ENCODE results near the gene QRSL1. TPM values are rescaled to one million over a fixed set of nuclear protein-coding genes. Genes with fewer than 3 reads are reported as not detected.

QRSL1 gene
- total RNA-seq, 1 experiment from 2014 or later = 18.4 TPM

- Histone ChIP-seq H3K27me3 (ENCODE audit: control insufficient read depth, insufficient read depth, low read length) (no peaks in the 10 kb centered on the region), H3K4me1 (ENCODE audit: control insufficient read depth, insufficient read depth, low read length) (peaks cover 25% of the 10 kb centered on the region), H3K36me3 (ENCODE audit: control insufficient read depth, insufficient read depth, low read length) (no peaks in the 10 kb centered on the region; the same call in 1 of the 2 replicates), H3K9me3 (ENCODE audit: control insufficient read depth, insufficient read depth, low read depth, low read length) (no peaks in the 10 kb centered on the region), H3K4me3 (ENCODE audit: low read depth in 2 of 2, low read length in 2 of 2) (no peak overlapping the region), H3K27ac (ENCODE audit: low read length) (no peak overlapping the region)
- intact Hi-C loops (cut with micrococcal nuclease; ENCODE audit: unreplicated experiment) = no loop called here
- no peak for DNase-seq (ENCODE audit: low read depth, low spot score)
- ChIA-PET POLR2A (no interaction called here), CTCF (interaction anchor here (0.6 kb wide), 1 partner anchor 296 kb away, joined by 3 read pairs; no protein-coding TSS in a partner anchor)
- BruUV-seq (replicated peaks) = no TSS peak
- ATAC-seq = no peak
- TF ChIP-seq POLR2AphosphoS5 (IDR thresholded peaks at IDR 0.05; ENCODE audit: low read depth, low read length) = no peak
- no peak for TF ChIP-seq TCF7L2 (IDR thresholded peaks at IDR 0.05; ENCODE audit: low read depth, low read length)
- TF ChIP-seq REST (IDR thresholded peaks at IDR 0.05; ENCODE audit: insufficient read depth in 1 of 2, low read depth in 2 of 2, low read length in 1 of 2) = no peak
- TF ChIP-seq SIN3A (IDR thresholded peaks at IDR 0.05; ENCODE audit: borderline replicate concordance, insufficient read depth, low read depth, low read length) = no peak
- in situ Hi-C loops (cut with HindIII; ENCODE audit: low pct_unique_long_range_greater_than_20kb, low sequenced_read_pairs) = no loop called here
Measured at GRCh38 chr6:106631346-106631745, 2.0 kb downstream of the QRSL1 start.

- no peak for DNase-seq (ENCODE audit: low read depth, low spot score)
- no TSS peak for BruUV-seq (replicated peaks)
- in situ Hi-C loops (cut with HindIII; ENCODE audit: low pct_unique_long_range_greater_than_20kb, low sequenced_read_pairs) = no loop called here
- Histone ChIP-seq H3K4me3 (ENCODE audit: low read depth in 2 of 2, low read length in 2 of 2) (no peak overlapping the region), H3K27ac (ENCODE audit: low read length) (no peak overlapping the region), H3K27me3 (ENCODE audit: control insufficient read depth, insufficient read depth, low read length) (no peaks in the 10 kb centered on the region), H3K9me3 (ENCODE audit: control insufficient read depth, insufficient read depth, low read depth, low read length) (no peaks in the 10 kb centered on the region), H3K4me1 (ENCODE audit: control insufficient read depth, insufficient read depth, low read length) (peaks cover 10% of the 10 kb centered on the region), H3K36me3 (ENCODE audit: control insufficient read depth, insufficient read depth, low read length) (no peaks in the 10 kb centered on the region; the same call in 1 of the 2 replicates)
- no peak for ATAC-seq
- POLR2A ChIA-PET = no interaction called here
- no peak for TF ChIP-seq SIN3A (IDR thresholded peaks at IDR 0.05; ENCODE audit: borderline replicate concordance, insufficient read depth, low read depth, low read length)
- no peak for TF ChIP-seq TCF7L2 (IDR thresholded peaks at IDR 0.05; ENCODE audit: low read depth, low read length)
- TF ChIP-seq REST (IDR thresholded peaks at IDR 0.05; ENCODE audit: insufficient read depth in 1 of 2, low read depth in 2 of 2, low read length in 1 of 2) = no peak
- no peak for TF ChIP-seq CTCF (IDR thresholded peaks at IDR 0.05)
- TF ChIP-seq POLR2AphosphoS5 (IDR thresholded peaks at IDR 0.05; ENCODE audit: low read depth, low read length) = no peak
- CTCF ChIA-PET = no interaction called here
- intact Hi-C loops (cut with micrococcal nuclease; ENCODE audit: unreplicated experiment) = no loop called here
Measured at GRCh38 chr6:106634565-106634964, 5.2 kb downstream of the QRSL1 start.
